Omental fat pad (tissue), 4 donors: ENCODE measurements around the gene LMAN2L. TPM values are rescaled to one million over a fixed set of nuclear protein-coding genes. Genes with fewer than 3 reads are reported as not detected.

Experiments
- ATAC-seq: fragments of 150-250 bp; one replicate; pipeline ENCODE4 v1.9.1; 2016; ENCODE audit warnings: mild to moderate bottlenecking, moderate library complexity; ENCODE audit not compliant: low FRiP score
- DNase-seq: peaks from one replicate; pipeline ENCODE4 v3.0.0-alpha.2; 2019; ENCODE audit warnings: low spot score
- CTCF ChIP-seq, 3 donors: fragments of 450-650 bp; IDR thresholded peaks; one replicate each; pipeline ENCODE4 v1.5.1; 2016 to 2017; ENCODE audit warnings: antibody characterized with exemption in 3 of 3, mild to moderate bottlenecking in 3 of 3, moderate library complexity in 2 of 3
- total RNA-seq, 4 donors: library from RNA; depleted of rRNA; stranded (reverse); fragments of >200 nt; gene quantifications; one replicate each; pipeline ENCODE4 v1.1.0, GENCODE V29; 2016

The LMAN2L gene
- total RNA-seq, 4 donors from 2014 or later = 9.1 to 16.8 (median 11.5) TPM

GRCh38 chr2:96661324-96661723 lies 78.5 kb downstream of the LMAN2L start:
- no peak for TF ChIP-seq CTCF (IDR thresholded peaks at IDR 0.05)
- DNase-seq (no peak), ATAC-seq (no peak)

DNA sequence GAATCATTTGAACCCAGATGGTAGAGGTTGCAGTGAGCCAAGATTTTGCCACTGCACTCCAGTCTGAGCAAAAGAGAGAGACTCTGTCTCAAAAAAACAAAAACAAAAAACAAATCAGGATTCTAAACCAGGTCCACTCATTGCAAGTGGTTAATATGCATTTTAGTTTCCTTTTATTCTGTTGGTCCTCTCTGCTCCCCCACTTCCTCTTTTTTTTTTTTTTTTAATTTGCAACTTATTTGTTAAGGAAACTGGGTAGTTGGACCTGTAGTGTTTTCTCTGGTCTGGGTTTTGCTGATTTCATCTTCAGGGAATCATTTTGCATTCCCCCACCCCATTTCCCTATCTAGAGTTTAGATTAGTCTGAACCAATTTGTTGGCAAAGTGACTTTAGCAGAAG lies 83.3 kb downstream of the LMAN2L start:
- no peak for ATAC-seq
- DNase-seq = no peak
- TF ChIP-seq CTCF (IDR thresholded peaks at IDR 0.05) = no peak

Other genes with a start within 250 kb of the LMAN2L start
- under 1 TPM in 1 of 4 donors, not detected in 3; 0.56 TPM for gene NEURL3, start 234.7 kb downstream of the LMAN2L start, total RNA-seq
- gene ARID5A, start 203.3 kb downstream of the LMAN2L start, total RNA-seq = 10 to 100 TPM; 26.2 to 79.7 (median 41.8) TPM
- gene KANSL3, start 101.8 kb downstream of the LMAN2L start, total RNA-seq = 10 to 100 TPM; 35.7 to 48.4 (median 39.0) TPM
- gene FER1L5, start 97.3 kb downstream of the LMAN2L start, total RNA-seq = not detected
- gene CNNM4, start 20.8 kb upstream of the LMAN2L start, total RNA-seq = 1 to 10 TPM; 3.6 to 5.6 (median 3.7) TPM
- 10 to 100 TPM in 2 of 4 donors, 1 to 10 TPM in 2; 5.9 to 11.0 (median 9.5) TPM for gene CNNM3, start 76.2 kb upstream of the LMAN2L start, total RNA-seq
- 1 to 10 TPM; 1.4 to 4.4 (median 1.8) TPM for gene ANKRD23, start 104.0 kb upstream of the LMAN2L start, total RNA-seq
- 10 to 100 TPM in 2 of 4 donors, 1 to 10 TPM in 2; 6.6 to 15.3 (median 10.3) TPM for gene ANKRD39, start 118.0 kb upstream of the LMAN2L start, total RNA-seq
- 10 to 100 TPM; 19.7 to 40.4 (median 26.9) TPM for gene SEMA4C, start 130.0 kb upstream of the LMAN2L start, total RNA-seq
- gene FAM178B, start 246.5 kb upstream of the LMAN2L start, total RNA-seq = 1 to 10 TPM in 2 of 4 donors, under 1 TPM in 1, not detected in 1; 0.74 to 3.3 (median 1.4) TPM